ENCODE data around the gene ZSCAN31. TPM values are rescaled to one million over a fixed set of nuclear protein-coding genes. Genes with fewer than 3 reads are reported as not detected.
A peak's percentile ranks its signal among the peaks of the same experiment; 100 is the strongest.

The ZSCAN31 gene
- total and polyA plus RNA-seq, 9 of the 15 experiments (the other 6 are each of a cell fraction or from before 2014, with no cell fraction given) = 3.9 to 12.1 (median 7.0) TPM

DNA sequence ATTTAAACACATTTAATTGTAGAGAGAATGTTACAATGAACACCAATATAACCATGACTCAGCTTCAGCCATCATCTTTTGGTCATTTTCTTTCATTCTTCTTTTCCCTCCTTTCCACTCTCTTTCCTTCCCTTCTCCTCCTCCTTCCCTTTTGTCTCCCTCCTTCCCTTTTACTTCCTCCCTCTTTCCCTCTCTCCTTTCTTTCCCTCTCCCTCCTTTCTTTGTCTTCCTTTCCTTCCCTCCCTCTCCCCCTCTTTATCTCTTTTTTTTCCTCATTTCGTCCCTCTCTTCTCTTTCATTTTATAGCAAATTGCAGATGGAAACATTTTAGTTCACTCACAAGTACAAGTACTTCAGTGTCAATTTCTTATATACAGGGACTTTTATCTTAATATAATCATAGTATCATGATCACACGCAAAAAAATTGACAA, 15.6 kb upstream of the ZSCAN31 start (continued):
- TF ChIP-seq GTF2E2 (tag; IDR thresholded peaks at IDR 0.05) = no peak
- TF ChIP-seq, protein P1, sequence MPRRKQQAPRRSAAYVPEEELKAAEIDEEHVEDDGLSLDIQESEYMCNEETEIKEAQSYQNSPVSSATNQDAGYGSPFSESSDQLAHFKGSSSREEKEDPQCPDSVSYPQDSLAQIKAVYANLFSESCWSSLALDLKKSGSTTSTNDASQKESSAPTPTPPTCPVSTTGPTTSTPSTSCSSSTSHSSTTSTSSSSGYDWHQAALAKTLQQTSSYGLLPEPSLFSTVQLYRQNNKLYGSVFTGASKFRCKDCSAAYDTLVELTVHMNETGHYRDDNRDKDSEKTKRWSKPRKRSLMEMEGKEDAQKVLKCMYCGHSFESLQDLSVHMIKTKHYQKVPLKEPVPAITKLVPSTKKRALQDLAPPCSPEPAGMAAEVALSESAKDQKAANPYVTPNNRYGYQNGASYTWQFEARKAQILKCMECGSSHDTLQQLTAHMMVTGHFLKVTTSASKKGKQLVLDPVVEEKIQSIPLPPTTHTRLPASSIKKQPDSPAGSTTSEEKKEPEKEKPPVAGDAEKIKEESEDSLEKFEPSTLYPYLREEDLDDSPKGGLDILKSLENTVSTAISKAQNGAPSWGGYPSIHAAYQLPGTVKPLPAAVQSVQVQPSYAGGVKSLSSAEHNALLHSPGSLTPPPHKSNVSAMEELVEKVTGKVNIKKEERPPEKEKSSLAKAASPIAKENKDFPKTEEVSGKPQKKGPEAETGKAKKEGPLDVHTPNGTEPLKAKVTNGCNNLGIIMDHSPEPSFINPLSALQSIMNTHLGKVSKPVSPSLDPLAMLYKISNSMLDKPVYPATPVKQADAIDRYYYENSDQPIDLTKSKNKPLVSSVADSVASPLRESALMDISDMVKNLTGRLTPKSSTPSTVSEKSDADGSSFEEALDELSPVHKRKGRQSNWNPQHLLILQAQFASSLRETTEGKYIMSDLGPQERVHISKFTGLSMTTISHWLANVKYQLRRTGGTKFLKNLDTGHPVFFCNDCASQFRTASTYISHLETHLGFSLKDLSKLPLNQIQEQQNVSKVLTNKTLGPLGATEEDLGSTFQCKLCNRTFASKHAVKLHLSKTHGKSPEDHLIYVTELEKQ (CRISPR knock-in tag; IDR thresholded peaks at IDR 0.05) = no peak
- TF ChIP-seq, protein P2, sequence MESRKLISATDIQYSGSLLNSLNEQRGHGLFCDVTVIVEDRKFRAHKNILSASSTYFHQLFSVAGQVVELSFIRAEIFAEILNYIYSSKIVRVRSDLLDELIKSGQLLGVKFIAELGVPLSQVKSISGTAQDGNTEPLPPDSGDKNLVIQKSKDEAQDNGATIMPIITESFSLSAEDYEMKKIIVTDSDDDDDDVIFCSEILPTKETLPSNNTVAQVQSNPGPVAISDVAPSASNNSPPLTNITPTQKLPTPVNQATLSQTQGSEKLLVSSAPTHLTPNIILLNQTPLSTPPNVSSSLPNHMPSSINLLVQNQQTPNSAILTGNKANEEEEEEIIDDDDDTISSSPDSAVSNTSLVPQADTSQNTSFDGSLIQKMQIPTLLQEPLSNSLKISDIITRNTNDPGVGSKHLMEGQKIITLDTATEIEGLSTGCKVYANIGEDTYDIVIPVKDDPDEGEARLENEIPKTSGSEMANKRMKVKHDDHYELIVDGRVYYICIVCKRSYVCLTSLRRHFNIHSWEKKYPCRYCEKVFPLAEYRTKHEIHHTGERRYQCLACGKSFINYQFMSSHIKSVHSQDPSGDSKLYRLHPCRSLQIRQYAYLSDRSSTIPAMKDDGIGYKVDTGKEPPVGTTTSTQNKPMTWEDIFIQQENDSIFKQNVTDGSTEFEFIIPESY (CRISPR knock-in tag; IDR thresholded peaks at IDR 0.05) = no peak
- no peak for TF ChIP-seq KLF1 (tag; IDR thresholded peaks at IDR 0.05)
- TF ChIP-seq MYBL2 (IDR thresholded peaks at IDR 0.05; ENCODE audit: low read depth) = peak; percentile 29; the same call in 1 of the 2 replicates
- no peak for TF ChIP-seq MYBL2 (CRISPR knock-in tag; IDR thresholded peaks at IDR 0.05; ENCODE audit: borderline replicate concordance)
- TF ChIP-seq NR2C1 (IDR thresholded peaks at IDR 0.05) = peak; percentile 58; the same call in 1 of the 2 replicates
- TF ChIP-seq NR2C1 (tag; IDR thresholded peaks at IDR 0.05) = no peak; the same call in 1 of the 2 replicates
- TF ChIP-seq, protein P3, sequence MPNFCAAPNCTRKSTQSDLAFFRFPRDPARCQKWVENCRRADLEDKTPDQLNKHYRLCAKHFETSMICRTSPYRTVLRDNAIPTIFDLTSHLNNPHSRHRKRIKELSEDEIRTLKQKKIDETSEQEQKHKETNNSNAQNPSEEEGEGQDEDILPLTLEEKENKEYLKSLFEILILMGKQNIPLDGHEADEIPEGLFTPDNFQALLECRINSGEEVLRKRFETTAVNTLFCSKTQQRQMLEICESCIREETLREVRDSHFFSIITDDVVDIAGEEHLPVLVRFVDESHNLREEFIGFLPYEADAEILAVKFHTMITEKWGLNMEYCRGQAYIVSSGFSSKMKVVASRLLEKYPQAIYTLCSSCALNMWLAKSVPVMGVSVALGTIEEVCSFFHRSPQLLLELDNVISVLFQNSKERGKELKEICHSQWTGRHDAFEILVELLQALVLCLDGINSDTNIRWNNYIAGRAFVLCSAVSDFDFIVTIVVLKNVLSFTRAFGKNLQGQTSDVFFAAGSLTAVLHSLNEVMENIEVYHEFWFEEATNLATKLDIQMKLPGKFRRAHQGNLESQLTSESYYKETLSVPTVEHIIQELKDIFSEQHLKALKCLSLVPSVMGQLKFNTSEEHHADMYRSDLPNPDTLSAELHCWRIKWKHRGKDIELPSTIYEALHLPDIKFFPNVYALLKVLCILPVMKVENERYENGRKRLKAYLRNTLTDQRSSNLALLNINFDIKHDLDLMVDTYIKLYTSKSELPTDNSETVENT (CRISPR knock-in tag; IDR thresholded peaks at IDR 0.05) = no peak
- TF ChIP-seq GATA2 (CRISPR knock-in tag; IDR thresholded peaks at IDR 0.05) = no peak
- peak; percentile 89 for TF ChIP-seq SMARCA5 (IDR thresholded peaks at IDR 0.05)
- TF ChIP-seq ARHGAP35 (IDR thresholded peaks at IDR 0.05; ENCODE audit: partially characterized antibody) = peak; percentile 88
- TF ChIP-seq SUPT5H (IDR thresholded peaks at IDR 0.05) = peak; percentile 54; the same call in 1 of the 2 replicates
- TF ChIP-seq, protein P4, sequence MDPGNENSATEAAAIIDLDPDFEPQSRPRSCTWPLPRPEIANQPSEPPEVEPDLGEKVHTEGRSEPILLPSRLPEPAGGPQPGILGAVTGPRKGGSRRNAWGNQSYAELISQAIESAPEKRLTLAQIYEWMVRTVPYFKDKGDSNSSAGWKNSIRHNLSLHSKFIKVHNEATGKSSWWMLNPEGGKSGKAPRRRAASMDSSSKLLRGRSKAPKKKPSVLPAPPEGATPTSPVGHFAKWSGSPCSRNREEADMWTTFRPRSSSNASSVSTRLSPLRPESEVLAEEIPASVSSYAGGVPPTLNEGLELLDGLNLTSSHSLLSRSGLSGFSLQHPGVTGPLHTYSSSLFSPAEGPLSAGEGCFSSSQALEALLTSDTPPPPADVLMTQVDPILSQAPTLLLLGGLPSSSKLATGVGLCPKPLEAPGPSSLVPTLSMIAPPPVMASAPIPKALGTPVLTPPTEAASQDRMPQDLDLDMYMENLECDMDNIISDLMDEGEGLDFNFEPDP (CRISPR knock-in tag; IDR thresholded peaks at IDR 0.05) = no peak
- no peak for TF ChIP-seq ZFP36 (IDR thresholded peaks at IDR 0.05; ENCODE audit: low read depth, low read length, partially characterized antibody)
- TF ChIP-seq HDAC2 (IDR thresholded peaks at IDR 0.05) = peak; percentile 69
- TF ChIP-seq NCOR1 (IDR thresholded peaks at IDR 0.05) = peak; percentile 16; the same call in 1 of the 2 replicates
- no peak for TF ChIP-seq ZNF12 (CRISPR knock-in tag; IDR thresholded peaks at IDR 0.05)
- TF ChIP-seq, protein P5, sequence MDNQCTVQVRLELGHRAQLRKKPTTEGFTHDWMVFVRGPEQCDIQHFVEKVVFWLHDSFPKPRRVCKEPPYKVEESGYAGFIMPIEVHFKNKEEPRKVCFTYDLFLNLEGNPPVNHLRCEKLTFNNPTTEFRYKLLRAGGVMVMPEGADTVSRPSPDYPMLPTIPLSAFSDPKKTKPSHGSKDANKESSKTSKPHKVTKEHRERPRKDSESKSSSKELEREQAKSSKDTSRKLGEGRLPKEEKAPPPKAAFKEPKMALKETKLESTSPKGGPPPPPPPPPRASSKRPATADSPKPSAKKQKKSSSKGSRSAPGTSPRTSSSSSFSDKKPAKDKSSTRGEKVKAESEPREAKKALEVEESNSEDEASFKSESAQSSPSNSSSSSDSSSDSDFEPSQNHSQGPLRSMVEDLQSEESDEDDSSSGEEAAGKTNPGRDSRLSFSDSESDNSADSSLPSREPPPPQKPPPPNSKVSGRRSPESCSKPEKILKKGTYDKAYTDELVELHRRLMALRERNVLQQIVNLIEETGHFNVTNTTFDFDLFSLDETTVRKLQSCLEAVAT (IDR thresholded peaks at IDR 0.05) = peak; percentile 97 to 98
- no peak for TF ChIP-seq ZKSCAN1 (IDR thresholded peaks at IDR 0.05; ENCODE audit: low read depth, low read length)

All from K562 (cell line).